ENCODE results near the gene ITPRIPL1. TPM values are rescaled to one million over a fixed set of nuclear protein-coding genes. Genes with fewer than 3 reads are reported as not detected.

ITPRIPL1 gene
- total and polyA plus RNA-seq, 2 donors, result 1.9 to 7.7 TPM

- peaks cover 0 to 14% of the 10 kb centered on the region in 2 donors for H3K27me3 ChIP-seq (ENCODE audit: control insufficient read depth in 2 of 2, insufficient read depth in 1 of 2, low read length in 1 of 2)
- 98% methylated on average over 4 of the region's 4 CpGs for WGBS
These were observed 6.4 kb upstream of the ITPRIPL1 start for GRCh38 chr2:96318723-96319122.

GRCh38 chr2:96319396-96319795 lies 5.7 kb upstream of the ITPRIPL1 start:
- WGBS, result 88% methylated on average over 1 of the region's 1 CpG
- Histone ChIP-seq H3K27me3 (ENCODE audit: control insufficient read depth in 2 of 2, insufficient read depth in 1 of 2, low read length in 1 of 2) (peaks cover 0 to 14% of the 10 kb centered on the region in 2 donors), H3K4me3 (ENCODE audit: low read length in 2 of 2) (no peak overlapping the region), H3K27ac (ENCODE audit: low read depth in 1 of 2, low read length in 1 of 2) (no peak overlapping the region), H3K36me3 (ENCODE audit: control insufficient read depth in 2 of 2, insufficient read depth in 2 of 2, low read length in 1 of 2) (no peaks in the 10 kb centered on the region), H3K4me1 (ENCODE audit: control insufficient read depth in 2 of 2, insufficient read depth in 2 of 2, low read length in 2 of 2) (peaks cover 11 to 34% of the 10 kb centered on the region in 2 donors), H3K9me3 (ENCODE audit: control insufficient read depth in 2 of 2, insufficient read depth in 1 of 2, low read length in 1 of 2) (peaks cover 0 to 4% of the 10 kb centered on the region in 2 donors)
- DNase-seq (ENCODE audit: low read depth in 6 of 9, low spot score in 9 of 9), result no peak

More at GRCh38 chr2:96318723-96319122, 6.4 kb upstream of the ITPRIPL1 start:
- H3K36me3 ChIP-seq (ENCODE audit: control insufficient read depth in 2 of 2, insufficient read depth in 2 of 2, low read length in 1 of 2), result no peaks in the 10 kb centered on the region
- H3K9me3 ChIP-seq (ENCODE audit: control insufficient read depth in 2 of 2, insufficient read depth in 1 of 2, low read length in 1 of 2), result peaks cover 0 to 4% of the 10 kb centered on the region in 2 donors
- no peak overlapping the region for H3K4me3 ChIP-seq (ENCODE audit: low read length in 2 of 2)
- peaks cover 11 to 34% of the 10 kb centered on the region in 2 donors for H3K4me1 ChIP-seq (ENCODE audit: control insufficient read depth in 2 of 2, insufficient read depth in 2 of 2, low read length in 2 of 2)
- no peak overlapping the region for H3K27ac ChIP-seq (ENCODE audit: low read depth in 1 of 2, low read length in 1 of 2)
- DNase-seq (ENCODE audit: low read depth in 6 of 9, low spot score in 9 of 9), result no peak

DNA sequence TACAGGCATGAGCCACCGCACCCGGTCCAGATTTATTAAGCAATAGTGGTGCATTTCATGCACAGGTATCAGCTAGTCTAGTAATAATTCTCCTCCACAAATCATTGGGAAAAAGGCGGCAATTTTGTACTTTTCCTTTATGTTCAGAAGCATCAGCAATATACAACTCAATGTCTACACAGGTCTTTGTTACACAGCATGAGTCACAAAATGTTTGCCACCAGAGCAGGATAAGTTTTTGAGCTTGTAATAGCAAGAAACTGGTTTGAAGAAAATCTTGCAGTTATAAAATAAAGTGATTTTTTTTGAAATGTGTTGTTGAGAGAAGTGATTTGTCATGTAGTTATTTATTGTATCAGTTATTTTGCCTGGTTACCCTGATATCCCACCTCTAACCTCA lies 4.8 kb upstream of the ITPRIPL1 start:
- Histone ChIP-seq H3K4me1 (ENCODE audit: control insufficient read depth in 2 of 2, insufficient read depth in 2 of 2, low read length in 2 of 2) (peaks cover 17 to 36% of the 10 kb centered on the region in 2 donors), H3K36me3 (ENCODE audit: control insufficient read depth in 2 of 2, insufficient read depth in 2 of 2, low read length in 1 of 2) (no peaks in the 10 kb centered on the region), H3K4me3 (ENCODE audit: low read length in 2 of 2) (no peak overlapping the region), H3K27me3 (ENCODE audit: control insufficient read depth in 2 of 2, insufficient read depth in 1 of 2, low read length in 1 of 2) (peaks cover 0 to 14% of the 10 kb centered on the region in 2 donors), H3K9me3 (ENCODE audit: control insufficient read depth in 2 of 2, insufficient read depth in 1 of 2, low read length in 1 of 2) (peaks cover 0 to 4% of the 10 kb centered on the region in 2 donors), H3K27ac (ENCODE audit: low read depth in 1 of 2, low read length in 1 of 2) (no peak overlapping the region)
- no peak for DNase-seq (ENCODE audit: low read depth in 6 of 9, low spot score in 9 of 9)
- WGBS, result 97% methylated on average over 3 of the region's 3 CpGs

DNA sequence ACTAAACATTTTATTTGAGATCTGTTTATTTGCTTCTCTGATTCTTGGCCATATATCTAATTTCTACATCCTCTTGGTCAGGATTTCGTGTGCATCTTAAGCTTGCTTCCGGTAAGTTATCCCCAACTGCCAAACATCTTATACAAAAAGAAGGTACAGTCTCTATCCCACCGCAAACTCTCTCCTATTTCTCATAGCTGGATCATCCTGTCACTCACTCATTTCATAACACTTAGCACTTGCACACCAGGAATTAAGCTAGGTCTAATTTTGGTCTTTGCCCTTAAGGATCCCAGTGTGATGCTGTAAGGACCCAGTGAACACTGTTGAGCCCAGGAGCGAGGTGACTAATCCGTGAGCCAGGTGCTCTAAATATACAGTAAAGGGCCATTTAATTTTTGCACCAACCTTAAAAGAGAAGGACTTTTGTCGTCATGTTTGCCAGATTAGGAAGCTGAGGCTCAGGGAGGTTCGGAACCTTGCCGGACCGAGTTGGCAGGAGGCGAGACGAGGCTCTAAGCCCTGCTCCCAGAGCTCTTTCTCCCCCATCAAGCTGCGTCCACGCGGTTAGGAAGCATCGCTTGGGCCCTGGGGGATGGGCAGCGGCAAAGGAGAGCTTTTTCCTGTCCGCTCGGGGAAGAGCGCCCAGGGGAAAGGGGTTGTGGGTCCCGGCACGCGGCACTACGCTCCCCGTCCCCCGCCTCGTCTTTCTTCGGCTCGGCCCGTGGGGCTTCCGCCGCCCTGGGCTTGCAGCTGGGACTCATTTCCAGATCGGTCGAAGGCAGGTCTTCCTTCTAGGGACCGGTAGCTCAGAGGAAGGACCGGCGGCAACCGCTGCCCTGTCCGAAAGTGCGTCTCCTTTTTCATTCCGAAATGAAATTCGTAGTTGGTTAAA lies 4.1 kb upstream of the ITPRIPL1 start:
- Histone ChIP-seq H3K27ac (ENCODE audit: low read depth in 1 of 2, low read length in 1 of 2) (peak overlapping the region; percentile 37 to 51), H3K4me1 (ENCODE audit: control insufficient read depth in 2 of 2, insufficient read depth in 2 of 2, low read length in 2 of 2) (peaks cover 17 to 36% of the 10 kb centered on the region in 2 donors), H3K9me3 (ENCODE audit: control insufficient read depth in 2 of 2, insufficient read depth in 1 of 2, low read length in 1 of 2) (peaks cover 0 to 4% of the 10 kb centered on the region in 2 donors), H3K27me3 (ENCODE audit: control insufficient read depth in 2 of 2, insufficient read depth in 1 of 2, low read length in 1 of 2) (peaks cover 0 to 14% of the 10 kb centered on the region in 2 donors), H3K4me3 (ENCODE audit: low read length in 2 of 2) (peak overlapping the region; percentile 63 to 65), H3K36me3 (ENCODE audit: control insufficient read depth in 2 of 2, insufficient read depth in 2 of 2, low read length in 1 of 2) (no peaks in the 10 kb centered on the region)
- WGBS, result 2% methylated on average over 41 of the region's 41 CpGs
- peak in 1 of 9 donors; percentile 28 for DNase-seq (ENCODE audit: low read depth in 6 of 9, low spot score in 9 of 9)

GRCh38 chr2:96323849-96324248 lies 1.3 kb upstream of the ITPRIPL1 start:
- Histone ChIP-seq H3K4me1 (ENCODE audit: control insufficient read depth in 2 of 2, insufficient read depth in 2 of 2, low read length in 2 of 2) (peaks cover 19 to 41% of the 10 kb centered on the region in 2 donors), H3K9me3 (ENCODE audit: control insufficient read depth in 2 of 2, insufficient read depth in 1 of 2, low read length in 1 of 2) (peaks cover 0 to 4% of the 10 kb centered on the region in 2 donors), H3K36me3 (ENCODE audit: control insufficient read depth in 2 of 2, insufficient read depth in 2 of 2, low read length in 1 of 2) (peaks cover 15 to 22% of the 10 kb centered on the region in 2 donors), H3K4me3 (ENCODE audit: low read length in 2 of 2) (no peak overlapping the region), H3K27me3 (ENCODE audit: control insufficient read depth in 2 of 2, insufficient read depth in 1 of 2, low read length in 1 of 2) (peaks cover 0 to 14% of the 10 kb centered on the region in 2 donors), H3K27ac (ENCODE audit: low read depth in 1 of 2, low read length in 1 of 2) (no peak overlapping the region)
- WGBS, result 96% methylated on average over 1 of the region's 1 CpG
- no peak for DNase-seq (ENCODE audit: low read depth in 6 of 9, low spot score in 9 of 9)

GRCh38 chr2:96324721-96325040 lies 436 bp upstream of the ITPRIPL1 start:
- Histone ChIP-seq H3K27ac (ENCODE audit: low read depth in 1 of 2, low read length in 1 of 2) (no peak overlapping the region), H3K4me3 (ENCODE audit: low read length in 2 of 2) (peak overlapping the region; percentile 59 to 62), H3K4me1 (ENCODE audit: control insufficient read depth in 2 of 2, insufficient read depth in 2 of 2, low read length in 2 of 2) (peaks cover 19 to 37% of the 10 kb centered on the region in 2 donors), H3K36me3 (ENCODE audit: control insufficient read depth in 2 of 2, insufficient read depth in 2 of 2, low read length in 1 of 2) (peaks cover 15 to 22% of the 10 kb centered on the region in 2 donors), H3K27me3 (ENCODE audit: control insufficient read depth in 2 of 2, insufficient read depth in 1 of 2, low read length in 1 of 2) (peaks cover 0 to 14% of the 10 kb centered on the region in 2 donors), H3K9me3 (ENCODE audit: control insufficient read depth in 2 of 2, insufficient read depth in 1 of 2, low read length in 1 of 2) (peaks cover 0 to 4% of the 10 kb centered on the region in 2 donors)
- peak in 1 of 9 donors; percentile 53 for DNase-seq (ENCODE audit: low read depth in 6 of 9, low spot score in 9 of 9)
- WGBS, result 14% methylated on average over 6 of the region's 6 CpGs

DNA sequence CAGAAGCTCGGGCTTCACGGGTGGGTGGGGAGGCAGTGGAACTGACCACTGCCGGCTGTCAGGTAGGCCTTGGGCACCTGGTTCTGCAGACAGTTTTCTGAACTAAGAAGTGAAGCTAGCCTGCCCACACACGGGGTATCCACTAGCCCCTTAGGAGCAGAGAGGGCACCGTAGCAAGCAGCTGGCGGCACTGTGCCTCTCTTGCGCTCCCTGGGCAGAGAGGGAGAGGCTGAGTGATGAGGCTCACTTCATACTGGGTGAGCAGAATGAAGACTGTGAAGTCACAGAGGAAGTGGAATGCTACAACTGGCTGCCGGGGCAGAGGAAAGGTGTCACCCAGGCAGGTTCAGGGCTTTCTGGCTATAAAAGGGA lies 753 bp downstream of the ITPRIPL1 start:
- WGBS, result 8% methylated on average over 8 of the region's 8 CpGs
- peaks cover 0 to 12% of the 10 kb centered on the region in 2 donors for H3K27me3 ChIP-seq (ENCODE audit: control insufficient read depth in 2 of 2, insufficient read depth in 1 of 2, low read length in 1 of 2)
- peak overlapping the region; percentile 59 to 62 for H3K4me3 ChIP-seq (ENCODE audit: low read length in 2 of 2)
- H3K4me1 ChIP-seq (ENCODE audit: control insufficient read depth in 2 of 2, insufficient read depth in 2 of 2, low read length in 2 of 2), result peaks cover 19 to 35% of the 10 kb centered on the region in 2 donors
- peaks cover 0 to 4% of the 10 kb centered on the region in 2 donors for H3K9me3 ChIP-seq (ENCODE audit: control insufficient read depth in 2 of 2, insufficient read depth in 1 of 2, low read length in 1 of 2)
- H3K36me3 ChIP-seq (ENCODE audit: control insufficient read depth in 2 of 2, insufficient read depth in 2 of 2, low read length in 1 of 2), result peaks cover 15 to 22% of the 10 kb centered on the region in 2 donors
- DNase-seq (ENCODE audit: low read depth in 6 of 9, low spot score in 9 of 9), result peak in 3 of 9 donors; percentile 37 to 74 (median 61)
- peak overlapping the region; percentile 1 to 42 for H3K27ac ChIP-seq (ENCODE audit: low read depth in 1 of 2, low read length in 1 of 2)

- H3K27me3 ChIP-seq (ENCODE audit: control insufficient read depth in 2 of 2, insufficient read depth in 1 of 2, low read length in 1 of 2), result peaks cover 0 to 5% of the 10 kb centered on the region in 2 donors
- H3K9me3 ChIP-seq (ENCODE audit: control insufficient read depth in 2 of 2, insufficient read depth in 1 of 2, low read length in 1 of 2), result no peaks in the 10 kb centered on the region
- H3K4me3 ChIP-seq (ENCODE audit: low read length in 2 of 2), result no peak overlapping the region
- H3K4me1 ChIP-seq (ENCODE audit: control insufficient read depth in 2 of 2, insufficient read depth in 2 of 2, low read length in 2 of 2), result peaks cover 19 to 28% of the 10 kb centered on the region in 2 donors
- DNase-seq (ENCODE audit: low read depth in 6 of 9, low spot score in 9 of 9), result no peak
- over 99% methylated on average over 8 of the region's 8 CpGs for WGBS
- H3K27ac ChIP-seq (ENCODE audit: low read depth in 1 of 2, low read length in 1 of 2), result no peak overlapping the region
- peaks cover 15 to 22% of the 10 kb centered on the region in 2 donors for H3K36me3 ChIP-seq (ENCODE audit: control insufficient read depth in 2 of 2, insufficient read depth in 2 of 2, low read length in 1 of 2)
These were observed 1.4 kb downstream of the ITPRIPL1 start for GRCh38 chr2:96326564-96326963.

Measured in thymus (tissue), 11 donors.